Epithelial cell of proximal tubule (primary cell): ENCODE measurements around the gene PDCD1LG2. TPM values are rescaled to one million over a fixed set of nuclear protein-coding genes. Genes with fewer than 3 reads are reported as not detected.

Experiments
- DNase-seq: peaks from one replicate; pipeline ENCODE4 v3.0.0-alpha.2; 2011; ENCODE audit warnings: low read depth
- H3K4me3 ChIP-seq: 2 replicates; pipeline ENCODE4 v1.5.1; 2011; ENCODE audit warnings: low read depth, mild to moderate bottlenecking, low read length
- CTCF ChIP-seq: conservative IDR thresholded peaks from 2 replicates; pipeline ENCODE4 v1.5.1; 2012; ENCODE audit warnings: low read depth, mild to moderate bottlenecking, low read length
- total RNA-seq: library from RNA; depleted of rRNA; stranded (reverse); fragments of >200 nt; gene quantifications from 2 replicates; pipeline ENCODE4 v1.2.3, GENCODE V29; 2015

PDCD1LG2 gene
- total RNA-seq, 1 donor from 2014 or later = 2.7 TPM

- no peak overlapping the region for H3K4me3 ChIP-seq
- no peak for TF ChIP-seq CTCF
- DNase-seq = peak; percentile 79
These were observed 55.8 kb downstream of the PDCD1LG2 start for GRCh38 chr9:5566054-5566618.

- DNase-seq = no peak
- H3K4me3 ChIP-seq = no peak overlapping the region
- TF ChIP-seq CTCF = no peak
These were observed 58.5 kb downstream of the PDCD1LG2 start for GRCh38 chr9:5568868-5569267.

GRCh38 chr9:5569409-5569808 is 59.1 kb downstream of the PDCD1LG2 start:
- H3K4me3 ChIP-seq = no peak overlapping the region
- DNase-seq = no peak

GRCh38 chr9:5569891-5570290 is 59.6 kb downstream of the PDCD1LG2 start:
- DNase-seq = no peak
- no peak for TF ChIP-seq CTCF

More at GRCh38 chr9:5569409-5569808, 59.1 kb downstream of the PDCD1LG2 start:
- no peak for TF ChIP-seq CTCF

GRCh38 chr9:5571629-5572232 is 61.4 kb downstream of the PDCD1LG2 start:
- TF ChIP-seq CTCF = no peak
- no peak overlapping the region for H3K4me3 ChIP-seq
- no peak for DNase-seq

More at GRCh38 chr9:5569891-5570290, 59.6 kb downstream of the PDCD1LG2 start:
- no peak overlapping the region for H3K4me3 ChIP-seq

- no peak for TF ChIP-seq CTCF
- no peak overlapping the region for H3K4me3 ChIP-seq
- DNase-seq = no peak
These were observed 63.8 kb downstream of the PDCD1LG2 start for GRCh38 chr9:5574097-5574496.

- TF ChIP-seq CTCF = peak; percentile 40
- no peak overlapping the region for H3K4me3 ChIP-seq
- no peak for DNase-seq
These were observed 64.7 kb downstream of the PDCD1LG2 start for GRCh38 chr9:5575000-5575399.
